NT2/D1 (cell line): ENCODE results near the gene RPS14.

ENCODE experiments used
- SUZ12 ChIP-seq: IDR thresholded peaks from 2 replicates; pipeline ENCODE4 v1.6.1; 2011; ENCODE audit not compliant: insufficient read length, insufficient read depth; ENCODE audit errors: extremely low read depth
- YY1 ChIP-seq: IDR thresholded peaks from 2 replicates; pipeline ENCODE4 v1.6.1; 2011; ENCODE audit not compliant: insufficient read length, insufficient read depth
- ZNF274 ChIP-seq: IDR thresholded peaks from 2 replicates; pipeline ENCODE4 v1.6.1; 2011; ENCODE audit warnings: mild to moderate bottlenecking, low read depth, low read length

- TF ChIP-seq ZNF274 (no peak), YY1 (no peak), SUZ12 (no peak)
Observed at GRCh38 chr5:150496098-150496497, 46.6 kb upstream of the RPS14 start.
